Endothelial cell of umbilical vein (primary cell): Measurements from ENCODE around the gene DIO1. TPM values are rescaled to one million over a fixed set of nuclear protein-coding genes. Genes with fewer than 3 reads are reported as not detected.

Experiments
- BruUV-seq: library from RNA; stranded (reverse); fragments of 400-500 nt; replicated peaks from 2 replicates; lab custom pipeline; 2021; lab: Mats Ljungman, UMichigan
- CTCF ChIA-PET: fragments of 300-600, 350-600 bp; sonication (Branson Sonifier 250); formaldehyde crosslinking; loops from one replicate; lab custom pipeline; 2021; ENCODE audit warnings: antibody characterized with exemption, inconsistent platforms; lab: Charles Lee
- POLR2A ChIA-PET: fragments of 300-600, 350-600 bp; sonication (Branson Sonifier 250); formaldehyde crosslinking; loops from one replicate; lab custom pipeline; 2021; ENCODE audit warnings: antibody characterized with exemption, inconsistent platforms; lab: Charles Lee
- DNase-seq: peaks from one replicate; pipeline ENCODE4 v3.0.0-alpha.2; 2011; ENCODE audit warnings: low read depth, low spot score
- FAIRE-seq: peaks from 2 replicates; lab custom pipeline; 2011; peaks lifted over from hg19 to GRCh38; lab: Jason Lieb, UNC
- H2AFZ ChIP-seq: 2 replicates; pipeline ENCODE4 v1.6.0; 2012; ENCODE audit warnings: low read depth, low read length, control low read depth, inconsistent platforms
- H3K27ac ChIP-seq: 2 replicates; pipeline ENCODE4 v1.5.1; 2011; ENCODE audit warnings: low read depth, mild to moderate bottlenecking, control low read depth, low read length, moderate library complexity; ENCODE audit not compliant: insufficient read depth
- H3K27me3 ChIP-seq, 2 experiments: 2 replicates each; pipeline versions ENCODE4 v1.6.0 to v1.6.1; 2011; ENCODE audit warnings: low read length in 2 of 2, mixed read lengths in 1 of 2; ENCODE audit not compliant: control insufficient read depth in 2 of 2, insufficient read depth in 2 of 2
- H3K36me3 ChIP-seq, 2 experiments: 2 replicates in 1 of 2; 3 replicates in 1 of 2; pipeline ENCODE4 v1.5.1; 2011; ENCODE audit warnings: low read length in 2 of 2, mild to moderate bottlenecking in 1 of 2, moderate library complexity in 1 of 2; ENCODE audit not compliant: control insufficient read depth in 2 of 2, insufficient read depth in 2 of 2; ENCODE audit errors: extremely low read depth in 1 of 2
- H3K4me1 ChIP-seq: 3 replicates; pipeline ENCODE4 v1.5.1; 2011; ENCODE audit warnings: mild to moderate bottlenecking, low read length; ENCODE audit not compliant: control insufficient read depth, insufficient read depth; ENCODE audit errors: extremely low read depth
- H3K4me2 ChIP-seq: 2 replicates; pipeline ENCODE4 v1.6.1; 2011; ENCODE audit warnings: low read length, control low read depth, mixed read lengths; ENCODE audit not compliant: insufficient read depth
- H3K4me3 ChIP-seq, 3 experiments: fragments of 200-600 bp in 1 of 3; sonication (generic), shearing (Covaris generic) in 1 of 3; replicated peaks in 1 of 3; 2 replicates each; pipeline ENCODE4 v1.5.1; 2011 to 2016; ENCODE audit warnings: control low read depth in 3 of 3, low read length in 3 of 3, mild to moderate bottlenecking in 2 of 3, inconsistent platforms in 1 of 3, low read depth in 1 of 3, moderate library complexity in 1 of 3; ENCODE audit not compliant: insufficient read depth in 1 of 3
- H3K79me2 ChIP-seq: 2 replicates; pipeline ENCODE4 v1.6.0; 2012; ENCODE audit warnings: low read length, inconsistent platforms; ENCODE audit not compliant: control insufficient read depth, insufficient read depth
- H3K9ac ChIP-seq: replicated peaks from 2 replicates; pipeline ENCODE3; 2011; ENCODE audit warnings: low read length, control low read depth; ENCODE audit not compliant: insufficient read depth; ENCODE audit errors: extremely low read depth
- H3K9me1 ChIP-seq: replicated peaks from 3 replicates; pipeline ENCODE4 v1.6.0; 2011; ENCODE audit warnings: mild to moderate bottlenecking, low read length; ENCODE audit not compliant: control insufficient read depth, insufficient read depth; ENCODE audit errors: extremely low read depth
- H3K9me3 ChIP-seq: replicated peaks from 2 replicates; pipeline ENCODE4 v1.5.1; 2012; ENCODE audit warnings: low read length, inconsistent platforms; ENCODE audit not compliant: control insufficient read depth, insufficient read depth
- H4K20me1 ChIP-seq: replicated peaks from 2 replicates; pipeline ENCODE3; 2011; ENCODE audit warnings: mild to moderate bottlenecking, low read length; ENCODE audit not compliant: control insufficient read depth, insufficient read depth; ENCODE audit errors: extremely low read depth
- EZH2 ChIP-seq: IDR thresholded peaks from 2 replicates; pipeline ENCODE4 v1.6.1; 2012; ENCODE audit warnings: borderline replicate concordance, low read depth, mild to moderate bottlenecking, moderate library complexity, low read length, inconsistent platforms; ENCODE audit not compliant: severe bottlenecking
- FOS ChIP-seq: IDR thresholded peaks from 2 replicates; pipeline ENCODE4 v1.6.1; 2011; ENCODE audit warnings: mild to moderate bottlenecking, low read length, moderate library complexity, borderline replicate concordance; ENCODE audit not compliant: insufficient read depth
- GATA2 ChIP-seq: IDR thresholded peaks from 2 replicates; pipeline ENCODE4 v1.7.0; 2011; ENCODE audit warnings: low read depth, mild to moderate bottlenecking, moderate library complexity, mixed read lengths, low read length; ENCODE audit not compliant: insufficient read length, insufficient read depth
- JUN ChIP-seq: IDR thresholded peaks from 2 replicates; pipeline ENCODE4 v1.6.1; 2011; ENCODE audit warnings: borderline replicate concordance, low read depth; ENCODE audit not compliant: insufficient read length, insufficient read depth
- MYC ChIP-seq: IDR thresholded peaks from one replicate; pipeline ENCODE4 v1.6.1; 2011; ENCODE audit warnings: mild to moderate bottlenecking, low read depth, low read length
- POLR2A ChIP-seq: IDR thresholded peaks from 2 replicates; pipeline ENCODE4 v1.6.1; 2012; ENCODE audit warnings: low read depth, mild to moderate bottlenecking, control low read depth, low read length
- POLR2AphosphoS5 ChIP-seq: IDR thresholded peaks from 2 replicates; pipeline ENCODE4 v1.6.1; 2012; ENCODE audit warnings: low read depth, mild to moderate bottlenecking, control low read depth, low read length, moderate library complexity; ENCODE audit not compliant: insufficient read depth
- dilution Hi-C: fragments of 300-500 bp; cut with MboI; formaldehyde crosslinking; loops from one replicate; pipeline ENCODE4 v1.15.0; 2019; ENCODE audit warnings: low sequenced_read_pairs; ENCODE audit not compliant: extremely low pct_ligation_motif_present
- intact Hi-C: fragments of 100-400 bp; cut with micrococcal nuclease; formaldehyde crosslinking; loops from one replicate; pipeline ENCODE4 v1.10.0; 2022
- polyA plus RNA-seq, 4 experiments: library from polyadenylated mRNA; depleted of rRNA in 3 of 4; stranded (reverse) in 3 of 4; unstranded in 1 of 4; fragments of >200 nt; gene quantifications; 2 replicates each; pipeline versions ENCODE4 v1.2.1 to v1.2.3, GENCODE V29; 2011 to 2012; ENCODE audit warnings: missing spikeins in 1 of 4
- total RNA-seq: library from RNA; stranded (reverse); gene quantifications from 2 replicates; pipeline ENCODE4 v1.2.3, GENCODE V29; 2021
- TF ChIP-seq, protein P1 (sequence below): IDR thresholded peaks from 2 replicates; pipeline ENCODE4 v1.6.1; 2011; ENCODE audit not compliant: insufficient read depth, insufficient read length
- TF ChIP-seq, protein P2 (sequence below), 2 donors: IDR thresholded peaks; 1 replicate in 1 of 2; 2 replicates in 1 of 2; pipeline ENCODE4 v1.5.1; 2011; ENCODE audit warnings: low read length in 2 of 2, mild to moderate bottlenecking in 2 of 2, moderate library complexity in 2 of 2, control low read depth in 1 of 2, inconsistent platforms in 1 of 2, low read depth in 1 of 2; ENCODE audit not compliant: insufficient read depth in 1 of 2; ENCODE audit errors: extremely low read depth in 1 of 2

Gene DIO1
- total and polyA plus RNA-seq, 2 donors (not counting 3 experiments of a cell fraction or from before 2014, with no cell fraction given), result not detected

DNA sequence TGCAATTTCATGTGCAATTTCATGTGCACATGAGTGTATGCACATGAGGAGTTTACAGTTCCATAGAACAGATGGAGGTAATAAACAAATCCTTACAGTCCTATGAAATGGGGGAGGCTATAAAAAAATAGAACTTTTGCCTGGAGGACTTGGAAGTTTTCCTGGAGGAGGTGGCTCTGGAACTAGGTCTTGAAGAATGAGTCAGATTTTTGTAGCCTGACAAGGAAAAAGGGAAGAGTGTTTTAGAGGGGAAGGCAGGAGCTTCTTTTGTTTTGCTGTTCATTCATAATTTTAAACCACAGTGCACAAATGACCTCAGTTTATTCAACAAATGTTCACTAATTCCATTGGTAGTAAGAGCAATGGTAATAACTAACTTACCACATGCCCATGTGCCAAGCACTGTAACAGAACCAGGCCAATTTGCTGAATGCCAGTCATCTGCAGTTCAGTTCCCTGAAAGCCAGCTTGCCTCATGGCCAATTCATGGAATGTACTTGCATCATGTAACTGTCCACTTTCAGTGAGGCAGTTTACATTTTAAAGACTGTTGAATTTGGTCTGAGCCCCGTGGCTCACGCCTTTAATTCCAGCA is 2.7 kb downstream of the DIO1 start:
- no peak overlapping the region for H3K4me3 ChIP-seq
- no peaks in the 10 kb centered on the region for H3K79me2 ChIP-seq
- no peaks in the 10 kb centered on the region for H4K20me1 ChIP-seq
- H3K36me3 ChIP-seq, result no peaks in the 10 kb centered on the region
- no peaks in the 10 kb centered on the region for H3K4me1 ChIP-seq
- TF ChIP-seq, protein P1, sequence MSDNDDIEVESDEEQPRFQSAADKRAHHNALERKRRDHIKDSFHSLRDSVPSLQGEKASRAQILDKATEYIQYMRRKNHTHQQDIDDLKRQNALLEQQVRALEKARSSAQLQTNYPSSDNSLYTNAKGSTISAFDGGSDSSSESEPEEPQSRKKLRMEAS, result no peak
- TF ChIP-seq, protein P2, sequence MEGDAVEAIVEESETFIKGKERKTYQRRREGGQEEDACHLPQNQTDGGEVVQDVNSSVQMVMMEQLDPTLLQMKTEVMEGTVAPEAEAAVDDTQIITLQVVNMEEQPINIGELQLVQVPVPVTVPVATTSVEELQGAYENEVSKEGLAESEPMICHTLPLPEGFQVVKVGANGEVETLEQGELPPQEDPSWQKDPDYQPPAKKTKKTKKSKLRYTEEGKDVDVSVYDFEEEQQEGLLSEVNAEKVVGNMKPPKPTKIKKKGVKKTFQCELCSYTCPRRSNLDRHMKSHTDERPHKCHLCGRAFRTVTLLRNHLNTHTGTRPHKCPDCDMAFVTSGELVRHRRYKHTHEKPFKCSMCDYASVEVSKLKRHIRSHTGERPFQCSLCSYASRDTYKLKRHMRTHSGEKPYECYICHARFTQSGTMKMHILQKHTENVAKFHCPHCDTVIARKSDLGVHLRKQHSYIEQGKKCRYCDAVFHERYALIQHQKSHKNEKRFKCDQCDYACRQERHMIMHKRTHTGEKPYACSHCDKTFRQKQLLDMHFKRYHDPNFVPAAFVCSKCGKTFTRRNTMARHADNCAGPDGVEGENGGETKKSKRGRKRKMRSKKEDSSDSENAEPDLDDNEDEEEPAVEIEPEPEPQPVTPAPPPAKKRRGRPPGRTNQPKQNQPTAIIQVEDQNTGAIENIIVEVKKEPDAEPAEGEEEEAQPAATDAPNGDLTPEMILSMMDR (IDR thresholded peaks at IDR 0.05; ENCODE audit: extremely low read depth in 1 of 2, insufficient read depth in 1 of 2, low read depth in 1 of 2, low read length in 2 of 2), result no peak
- TF ChIP-seq POLR2A (no peak), EZH2 (no peak), JUN (no peak), GATA2 (no peak), MYC (no peak), FOS (no peak), POLR2AphosphoS5 (no peak)
- H3K27me3 ChIP-seq, result no peaks in the 10 kb centered on the region
- H2AFZ ChIP-seq, result no peak overlapping the region
- CTCF ChIA-PET, result interaction anchor here (1.2 kb wide), 1 partner anchor 18 kb away, joined by 4 read pairs; no protein-coding TSS in a partner anchor
- no peak overlapping the region for H3K9ac ChIP-seq
- H3K9me1 ChIP-seq, result no peaks in the 10 kb centered on the region
- POLR2A ChIA-PET, result no interaction called here
- H3K27ac ChIP-seq, result no peak overlapping the region
- no peak for FAIRE-seq
- dilution Hi-C loops (no loop called here), intact Hi-C loops (no loop called here)
- no TSS peak for BruUV-seq
- no peaks in the 10 kb centered on the region for H3K9me3 ChIP-seq
- DNase-seq, result no peak
- H3K4me2 ChIP-seq, result no peak overlapping the region
